HL-60 (cell line): Measurements from ENCODE around the gene LAMC2.

Experiments
- DNase-seq, 2 experiments: peaks; one replicate each; pipeline ENCODE4 v3.0.0-alpha.2; 2010 to 2020; ENCODE audit warnings: low read depth in 1 of 2, low spot score in 1 of 2
- H3K27ac ChIP-seq: fragments of 250-450 bp; sonication (Bioruptor Pico); replicated peaks from 2 replicates; pipeline ENCODE4 v1.5.1; 2020; ENCODE audit warnings: mild to moderate bottlenecking, moderate library complexity
- H3K27me3 ChIP-seq: fragments of 250-450 bp; sonication (Bioruptor Pico); 2 replicates; pipeline ENCODE4 v1.5.1; 2021; ENCODE audit warnings: mild to moderate bottlenecking, moderate library complexity; ENCODE audit not compliant: insufficient read depth, poor library complexity, severe bottlenecking
- H3K4me3 ChIP-seq: replicated peaks from 2 replicates; pipeline ENCODE4 v1.5.1; 2011; ENCODE audit warnings: mild to moderate bottlenecking, control low read depth, low read length; ENCODE audit not compliant: insufficient read depth
- GABPA ChIP-seq: IDR thresholded peaks from 2 replicates; pipeline ENCODE4 v1.6.1; 2012; ENCODE audit warnings: low read depth
- POLR2AphosphoS5 ChIP-seq: IDR thresholded peaks from 2 replicates; pipeline ENCODE4 v1.6.1; 2012; ENCODE audit warnings: low read depth
- REST ChIP-seq: IDR thresholded peaks from 2 replicates; pipeline ENCODE4 v1.6.1; 2012; ENCODE audit warnings: low read depth; ENCODE audit not compliant: insufficient replicate concordance
- SPI1 ChIP-seq: IDR thresholded peaks from 2 replicates; pipeline ENCODE4 v1.6.1; 2012; ENCODE audit warnings: low read depth, mild to moderate bottlenecking, borderline replicate concordance
- TF ChIP-seq, protein P1 (sequence below): IDR thresholded peaks from one replicate; pipeline ENCODE4 v1.5.1; 2011; ENCODE audit warnings: low read length, control low read depth, inconsistent platforms; ENCODE audit not compliant: insufficient read depth

LAMC2 gene

DNA sequence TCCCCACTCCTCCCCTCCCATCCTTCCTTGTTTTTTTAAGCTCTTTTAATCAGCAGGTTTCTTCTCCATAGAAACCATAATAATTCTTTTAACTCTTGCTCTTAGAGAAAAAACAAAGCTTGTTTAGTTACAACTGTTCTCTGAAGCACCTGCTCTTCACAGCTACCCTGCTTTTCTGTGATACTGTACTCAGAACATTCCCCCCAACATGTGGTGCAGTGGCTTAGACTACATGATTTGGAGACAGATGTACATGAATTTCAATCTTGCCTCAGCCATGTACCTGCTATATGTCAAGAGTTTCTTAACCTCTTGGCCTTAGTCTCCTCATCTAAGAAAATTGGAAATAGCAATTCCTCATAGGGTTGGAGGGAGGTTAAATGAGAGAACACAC, 33.5 kb downstream of the LAMC2 start:
- peaks cover 4% of the 10 kb centered on the region for H3K27me3 ChIP-seq
- H3K4me3 ChIP-seq = no peak overlapping the region
- TF ChIP-seq REST = no peak
- TF ChIP-seq POLR2AphosphoS5 = no peak
- TF ChIP-seq, protein P1, sequence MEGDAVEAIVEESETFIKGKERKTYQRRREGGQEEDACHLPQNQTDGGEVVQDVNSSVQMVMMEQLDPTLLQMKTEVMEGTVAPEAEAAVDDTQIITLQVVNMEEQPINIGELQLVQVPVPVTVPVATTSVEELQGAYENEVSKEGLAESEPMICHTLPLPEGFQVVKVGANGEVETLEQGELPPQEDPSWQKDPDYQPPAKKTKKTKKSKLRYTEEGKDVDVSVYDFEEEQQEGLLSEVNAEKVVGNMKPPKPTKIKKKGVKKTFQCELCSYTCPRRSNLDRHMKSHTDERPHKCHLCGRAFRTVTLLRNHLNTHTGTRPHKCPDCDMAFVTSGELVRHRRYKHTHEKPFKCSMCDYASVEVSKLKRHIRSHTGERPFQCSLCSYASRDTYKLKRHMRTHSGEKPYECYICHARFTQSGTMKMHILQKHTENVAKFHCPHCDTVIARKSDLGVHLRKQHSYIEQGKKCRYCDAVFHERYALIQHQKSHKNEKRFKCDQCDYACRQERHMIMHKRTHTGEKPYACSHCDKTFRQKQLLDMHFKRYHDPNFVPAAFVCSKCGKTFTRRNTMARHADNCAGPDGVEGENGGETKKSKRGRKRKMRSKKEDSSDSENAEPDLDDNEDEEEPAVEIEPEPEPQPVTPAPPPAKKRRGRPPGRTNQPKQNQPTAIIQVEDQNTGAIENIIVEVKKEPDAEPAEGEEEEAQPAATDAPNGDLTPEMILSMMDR = no peak
- TF ChIP-seq GABPA = no peak
- no peak for TF ChIP-seq SPI1
- DNase-seq = no peak
- H3K27ac ChIP-seq = no peak overlapping the region

- TF ChIP-seq GABPA (no peak), REST (no peak), POLR2AphosphoS5 (no peak), SPI1 (no peak)
- TF ChIP-seq, protein P1 = no peak
- H3K27me3 ChIP-seq = peaks cover 4% of the 10 kb centered on the region
- H3K27ac ChIP-seq = no peak overlapping the region
Observed at GRCh38 chr1:183222909-183223308, 36.8 kb downstream of the LAMC2 start.

GRCh38 chr1:183223467-183223866, 37.4 kb downstream of the LAMC2 start:
- DNase-seq = no peak
- TF ChIP-seq GABPA = no peak
- TF ChIP-seq, protein P1 = no peak
- TF ChIP-seq REST = no peak
- TF ChIP-seq POLR2AphosphoS5 = no peak
- TF ChIP-seq SPI1 = no peak
- no peak overlapping the region for H3K27ac ChIP-seq
- peaks cover 4% of the 10 kb centered on the region for H3K27me3 ChIP-seq
- H3K4me3 ChIP-seq = no peak overlapping the region

More at GRCh38 chr1:183222909-183223308, 36.8 kb downstream of the LAMC2 start:
- no peak for DNase-seq
- H3K4me3 ChIP-seq = no peak overlapping the region
